NCI-H446 (cell line): ENCODE data around the gene DGCR8.

Experiments used
- DNase-seq, 2 experiments: peaks; one replicate each; lab custom pipeline; 2025; lab: John Stamatoyannopoulos, UW

DGCR8 gene

DNA sequence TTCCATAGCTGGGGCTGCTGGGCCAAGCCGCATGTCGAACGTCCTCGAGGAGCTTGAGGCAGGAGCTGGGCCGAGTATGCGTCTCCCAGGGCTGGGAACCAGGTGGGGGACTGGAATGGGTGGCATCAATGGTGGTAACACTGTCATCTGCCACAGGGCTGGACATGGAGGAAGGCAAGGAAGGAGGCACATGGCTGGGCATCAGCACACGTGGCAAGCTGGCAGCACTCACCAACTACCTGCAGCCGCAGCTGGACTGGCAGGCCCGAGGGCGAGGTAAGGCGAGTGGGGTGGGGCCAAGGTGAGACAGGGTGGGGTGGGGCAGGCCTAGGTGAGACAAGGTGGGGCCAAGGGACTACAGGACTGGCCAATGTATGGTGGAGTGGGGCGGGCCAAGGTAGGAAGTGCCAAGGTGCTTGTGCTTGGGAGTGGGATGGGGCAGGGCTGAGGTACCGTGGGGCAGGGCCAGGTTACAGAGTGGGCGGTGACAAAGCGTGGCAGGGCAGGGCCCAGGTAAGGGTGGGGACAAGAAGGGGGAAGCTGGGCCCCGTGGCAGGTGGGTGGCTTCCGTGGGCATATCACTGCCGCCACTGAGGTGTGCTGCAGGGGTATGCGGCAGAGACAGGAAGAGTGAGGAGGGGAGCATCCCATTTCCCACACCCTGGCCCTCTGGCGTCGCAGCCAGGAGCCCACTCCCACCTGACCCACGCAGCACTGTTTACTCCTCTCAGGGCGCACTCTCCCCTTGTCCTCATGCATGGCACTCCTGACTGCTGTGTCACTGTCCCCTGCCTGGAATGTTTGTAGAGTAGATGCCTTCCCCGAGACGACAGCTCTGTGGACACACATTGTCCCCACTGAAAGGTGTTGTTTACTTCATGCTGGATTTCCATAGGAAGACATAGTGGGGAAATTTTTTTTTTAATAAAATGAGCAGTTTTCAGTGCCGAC lies 27.5 kb upstream of the DGCR8 start:
- DNase-seq, result no peak

DNA sequence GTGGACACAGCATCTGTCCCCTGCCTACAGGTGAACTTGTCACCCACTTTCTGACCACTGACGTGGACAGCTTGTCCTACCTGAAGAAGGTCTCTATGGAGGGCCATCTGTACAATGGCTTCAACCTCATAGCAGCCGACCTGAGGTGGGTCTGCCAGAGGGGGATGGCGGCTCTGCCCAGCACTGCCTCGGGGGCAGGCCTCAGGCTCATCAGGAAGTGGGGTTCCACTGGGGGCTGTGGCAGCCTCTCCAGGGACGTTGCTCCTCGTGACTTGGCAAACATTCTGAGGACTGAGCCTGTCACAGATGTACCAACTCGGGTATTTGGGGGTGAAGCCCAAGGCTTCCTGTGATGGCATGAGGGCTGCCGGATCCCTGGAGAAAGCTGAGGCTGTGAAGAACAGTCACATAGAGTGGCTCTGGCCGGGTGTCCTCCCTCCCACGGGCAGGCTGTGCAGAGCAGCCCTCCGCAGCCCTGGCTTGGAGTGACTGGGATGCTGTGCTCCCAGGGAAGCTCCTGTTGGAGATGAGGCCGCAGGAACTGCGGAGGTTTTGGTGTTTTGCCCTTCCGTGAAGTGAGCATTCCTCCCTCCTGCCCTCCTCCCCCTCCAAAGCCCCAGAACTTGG lies 26.5 kb upstream of the DGCR8 start:
- no peak for DNase-seq

DNA sequence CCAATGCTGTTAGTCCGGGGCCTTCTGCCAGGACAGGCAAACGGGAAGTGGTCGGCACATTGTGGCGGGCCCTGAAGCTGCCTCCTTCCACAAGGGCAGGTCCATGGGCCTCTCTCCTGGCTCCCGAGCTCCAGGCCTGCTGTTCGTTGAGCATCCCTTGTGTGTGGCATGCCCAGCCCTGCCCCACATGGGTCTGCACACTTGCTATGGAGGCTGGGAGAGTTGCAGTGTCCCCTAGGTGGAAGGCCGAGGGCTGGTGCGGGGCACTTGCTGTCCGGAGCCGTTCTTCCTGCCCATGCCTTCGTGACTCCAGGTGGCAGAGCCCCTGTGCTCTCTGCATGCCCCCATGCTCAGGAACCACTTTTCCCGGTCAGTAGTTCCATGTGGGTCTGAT lies 26.0 kb upstream of the DGCR8 start:
- no peak for DNase-seq

DNA sequence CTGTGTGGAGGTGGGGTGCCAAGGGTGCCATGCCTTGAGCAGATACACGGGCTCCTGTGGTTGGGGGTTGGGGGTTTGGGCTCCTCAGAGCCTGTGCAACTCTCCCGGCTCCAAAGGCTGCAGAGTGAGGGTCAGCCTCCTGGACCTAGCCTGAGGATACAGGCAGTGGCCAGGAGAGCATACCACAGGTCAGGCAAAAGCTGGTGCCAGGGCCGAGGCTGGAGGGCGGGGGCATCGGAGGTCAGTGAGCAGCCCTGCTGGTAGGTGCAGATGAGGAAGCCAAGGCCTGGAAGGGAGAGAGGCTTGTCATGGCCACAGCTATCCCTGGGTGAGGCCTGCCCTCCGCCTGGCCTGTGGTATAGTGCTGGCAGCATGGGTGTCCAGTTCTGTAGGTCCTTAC lies 25.6 kb upstream of the DGCR8 start:
- no peak for DNase-seq

DNA sequence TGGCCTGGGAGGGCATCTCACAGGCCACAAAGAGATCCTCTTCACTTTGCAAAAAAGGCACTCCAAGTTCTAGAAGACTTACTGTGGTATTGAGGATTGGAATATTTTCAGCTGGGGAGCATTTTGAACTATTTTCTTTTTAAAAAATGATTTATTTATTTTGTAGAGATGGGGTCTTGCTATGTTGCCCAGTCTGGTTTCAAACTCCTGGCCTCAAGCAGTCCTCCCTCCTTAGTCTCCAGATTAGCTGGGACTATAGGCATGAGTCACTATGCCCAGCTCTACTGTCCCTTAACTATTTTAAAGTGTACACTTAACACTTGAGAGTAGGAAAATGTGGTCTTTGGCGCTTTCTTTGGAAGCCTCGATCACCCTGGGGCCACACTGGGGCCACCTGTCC lies 24.9 kb upstream of the DGCR8 start:
- no peak for DNase-seq

DNA sequence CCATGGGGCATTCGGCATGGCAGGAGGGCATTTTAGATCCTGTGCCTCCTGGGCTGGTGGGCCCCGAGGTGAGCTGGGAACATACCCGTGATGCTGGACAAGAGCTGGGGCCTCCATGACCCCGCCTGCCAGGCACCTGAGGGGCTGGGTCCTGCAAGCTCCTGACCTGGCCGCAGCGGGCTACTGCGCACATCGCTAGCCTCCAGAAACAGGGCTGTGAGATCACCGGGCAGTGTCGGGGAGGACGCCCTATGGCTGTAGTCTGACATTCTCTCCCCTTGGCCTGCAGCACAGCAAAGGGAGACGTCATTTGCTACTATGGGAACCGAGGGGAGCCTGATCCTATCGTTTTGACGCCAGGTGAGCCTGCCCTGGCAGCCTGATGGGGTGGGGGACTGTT lies 24.4 kb upstream of the DGCR8 start:
- DNase-seq, result no peak

DNA sequence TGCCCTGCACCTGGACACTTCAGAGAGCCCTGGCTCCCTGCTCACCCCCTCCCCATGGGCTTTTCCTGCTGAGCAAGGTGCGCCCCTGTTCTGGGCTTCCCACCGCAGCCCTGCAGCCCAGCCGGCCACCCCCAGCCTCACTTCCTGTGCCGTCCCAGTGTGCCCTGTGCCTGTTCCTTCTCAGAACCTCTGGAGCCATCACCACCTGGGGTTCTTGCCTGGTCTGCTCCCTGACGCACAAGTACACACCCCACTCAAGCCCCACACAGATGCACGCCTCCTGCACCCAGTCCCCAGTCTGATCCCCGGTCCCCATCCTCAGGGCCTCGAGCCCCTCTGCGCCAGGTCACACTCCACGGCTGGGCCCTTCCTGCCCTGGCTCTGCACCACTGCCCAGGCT lies 23.9 kb upstream of the DGCR8 start:
- DNase-seq, result no peak

DNA sequence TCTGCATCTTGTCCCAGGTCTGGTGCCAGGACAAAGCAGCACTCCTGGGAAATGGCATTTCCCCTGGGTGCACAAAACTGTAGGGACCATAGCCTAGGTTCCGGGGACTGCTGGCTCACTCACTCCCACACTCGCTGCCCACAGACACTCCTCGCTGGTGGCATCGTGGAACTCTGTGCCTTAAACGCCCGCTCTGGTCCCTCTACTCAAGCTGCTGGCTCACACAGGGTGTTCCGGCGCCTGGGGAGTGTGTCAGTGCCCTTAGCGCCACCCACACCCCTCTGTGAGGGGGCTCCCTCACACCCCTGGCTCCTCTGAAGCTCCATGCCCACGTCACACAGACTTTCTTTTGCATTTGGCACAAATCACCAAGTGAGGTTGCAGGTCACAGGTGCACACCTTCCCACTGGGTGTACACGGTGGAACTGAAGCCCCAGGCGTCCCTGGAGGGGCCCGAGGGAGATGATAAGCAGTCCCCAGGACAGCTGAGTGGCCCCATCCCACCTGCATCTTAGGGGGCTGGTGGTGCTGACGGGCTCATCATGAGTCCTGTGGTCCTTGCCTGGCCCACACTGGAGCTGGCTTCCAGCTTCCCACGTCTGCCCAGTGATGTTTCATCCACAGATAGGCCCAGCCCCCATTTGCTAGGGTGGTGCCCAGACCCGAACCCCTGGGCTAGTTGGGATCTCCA lies 23.2 kb upstream of the DGCR8 start:
- no peak for DNase-seq

DNA sequence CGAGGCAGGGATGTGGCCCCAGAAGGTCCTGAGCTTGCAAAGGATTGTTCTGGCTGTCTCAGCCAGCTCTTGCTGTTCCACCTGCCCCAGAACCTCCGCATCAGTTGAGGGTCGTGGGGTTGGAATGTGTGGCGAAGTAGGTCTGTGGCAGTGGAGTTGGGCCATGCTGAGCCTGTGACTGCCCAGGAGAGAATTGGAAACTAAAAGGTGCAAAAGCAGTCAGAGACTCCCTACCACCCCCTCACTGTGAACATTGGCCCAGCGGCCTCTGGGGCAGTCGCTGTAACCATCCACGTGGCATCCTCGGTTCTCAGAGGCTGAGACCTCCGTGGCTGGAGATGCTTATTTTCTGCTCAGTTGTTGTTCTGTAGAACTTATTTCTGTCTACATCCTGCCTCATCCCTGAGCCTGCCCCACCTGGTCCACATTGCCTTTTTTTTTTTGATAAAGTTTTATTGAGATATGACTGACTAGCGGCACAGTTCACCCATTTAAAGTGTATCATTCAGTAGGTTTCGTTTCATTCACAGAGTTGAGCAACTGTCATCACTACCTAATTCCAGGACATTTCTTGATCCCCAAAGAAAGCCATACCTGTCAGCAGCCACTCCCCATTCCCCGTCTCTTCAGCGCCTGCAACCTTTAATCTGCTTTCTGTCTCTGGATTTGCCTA lies 22.3 kb upstream of the DGCR8 start:
- DNase-seq, result no peak

DNA sequence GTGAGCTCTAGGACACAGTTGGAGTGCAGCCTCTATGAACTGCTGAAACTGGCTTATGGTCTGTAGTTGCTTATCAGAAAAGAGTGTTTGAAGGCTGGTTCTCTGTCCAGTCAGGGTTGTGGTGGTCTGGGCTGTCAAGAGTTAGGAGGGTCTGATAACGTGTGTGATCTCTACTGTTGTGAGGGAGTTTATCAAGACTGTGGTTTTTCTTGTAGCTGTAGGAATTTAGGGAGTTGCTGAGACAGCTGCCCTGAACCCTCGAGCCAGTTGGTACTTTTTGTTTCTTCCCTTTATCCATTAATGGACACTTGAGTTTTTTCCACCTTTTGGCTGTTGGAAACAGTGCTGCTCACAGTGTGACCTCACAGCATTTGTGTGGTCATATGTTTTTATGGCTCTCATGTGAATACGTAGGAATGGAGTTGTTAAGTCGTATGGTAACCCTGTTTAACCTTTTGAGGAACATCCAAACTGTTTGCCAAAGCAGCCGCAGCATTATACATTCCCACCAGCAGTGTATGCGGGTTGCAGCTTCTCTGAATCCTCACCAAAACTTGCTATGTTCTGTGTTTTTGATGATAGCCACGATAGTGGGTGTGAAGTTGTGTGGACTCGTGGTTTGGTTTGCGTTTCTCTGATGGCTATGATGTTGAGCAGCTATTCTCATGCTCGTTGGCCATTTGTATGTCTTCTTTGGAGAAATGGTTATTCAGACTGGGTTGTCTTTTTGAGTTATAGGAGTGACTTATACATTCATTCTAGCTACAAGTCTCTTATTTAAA lies 20.9 kb upstream of the DGCR8 start:
- DNase-seq, result no peak

DNA sequence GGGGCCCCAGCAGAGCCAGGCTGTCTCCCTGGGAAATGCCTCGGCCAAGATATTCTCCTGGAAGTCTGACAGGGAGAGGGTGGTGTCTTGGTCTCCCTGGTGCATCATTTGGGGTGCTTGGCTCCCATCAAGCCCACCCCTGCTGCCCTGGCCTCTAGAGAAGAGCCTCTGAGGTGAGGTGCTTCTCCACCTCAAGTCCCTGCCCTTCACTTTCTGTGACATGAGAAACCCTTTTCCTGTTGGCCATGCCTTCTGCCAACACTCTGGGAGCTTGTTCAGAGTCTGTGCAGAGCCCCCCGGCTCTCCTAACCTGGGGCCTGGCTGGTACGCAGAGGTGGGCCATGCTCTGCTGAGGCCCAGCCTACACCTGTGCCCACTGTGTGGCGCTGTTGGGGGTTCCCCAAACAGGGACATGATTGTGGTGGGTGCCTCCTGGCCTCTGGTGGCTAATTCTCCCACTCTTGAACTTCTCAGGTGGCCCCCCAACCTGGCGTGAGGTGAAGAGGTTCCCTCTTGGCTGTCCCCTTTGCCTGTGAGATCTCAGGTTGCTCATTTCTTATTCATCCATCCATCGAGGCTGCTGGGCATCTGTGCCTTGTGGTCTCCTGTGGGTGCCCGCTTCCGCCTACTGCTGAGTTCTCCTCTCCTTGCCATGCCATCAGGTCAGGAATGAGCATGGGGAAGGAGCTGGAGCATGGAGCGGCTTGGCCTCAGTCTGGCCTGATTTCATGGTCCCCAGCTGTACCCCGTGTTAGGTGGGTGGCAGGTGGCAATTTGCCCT lies 19.2 kb upstream of the DGCR8 start:
- no peak for DNase-seq

DNA sequence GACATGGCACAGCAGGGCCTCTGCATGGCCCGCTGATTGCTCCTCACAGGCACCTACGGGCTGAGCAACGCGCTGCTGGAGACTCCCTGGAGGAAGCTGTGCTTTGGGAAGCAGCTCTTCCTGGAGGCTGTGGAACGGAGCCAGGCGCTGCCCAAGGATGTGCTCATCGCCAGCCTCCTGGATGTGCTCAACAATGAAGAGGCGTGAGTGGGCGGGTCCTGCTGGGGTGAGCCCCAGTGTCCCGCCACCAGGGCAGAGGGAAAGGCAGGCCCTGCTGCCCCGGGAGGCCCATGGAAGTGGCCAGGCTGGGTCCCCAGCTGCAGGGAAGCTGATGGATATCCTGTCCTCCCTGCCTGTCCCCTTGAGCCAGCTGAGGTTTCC lies 18.6 kb upstream of the DGCR8 start:
- no peak for DNase-seq

DNA sequence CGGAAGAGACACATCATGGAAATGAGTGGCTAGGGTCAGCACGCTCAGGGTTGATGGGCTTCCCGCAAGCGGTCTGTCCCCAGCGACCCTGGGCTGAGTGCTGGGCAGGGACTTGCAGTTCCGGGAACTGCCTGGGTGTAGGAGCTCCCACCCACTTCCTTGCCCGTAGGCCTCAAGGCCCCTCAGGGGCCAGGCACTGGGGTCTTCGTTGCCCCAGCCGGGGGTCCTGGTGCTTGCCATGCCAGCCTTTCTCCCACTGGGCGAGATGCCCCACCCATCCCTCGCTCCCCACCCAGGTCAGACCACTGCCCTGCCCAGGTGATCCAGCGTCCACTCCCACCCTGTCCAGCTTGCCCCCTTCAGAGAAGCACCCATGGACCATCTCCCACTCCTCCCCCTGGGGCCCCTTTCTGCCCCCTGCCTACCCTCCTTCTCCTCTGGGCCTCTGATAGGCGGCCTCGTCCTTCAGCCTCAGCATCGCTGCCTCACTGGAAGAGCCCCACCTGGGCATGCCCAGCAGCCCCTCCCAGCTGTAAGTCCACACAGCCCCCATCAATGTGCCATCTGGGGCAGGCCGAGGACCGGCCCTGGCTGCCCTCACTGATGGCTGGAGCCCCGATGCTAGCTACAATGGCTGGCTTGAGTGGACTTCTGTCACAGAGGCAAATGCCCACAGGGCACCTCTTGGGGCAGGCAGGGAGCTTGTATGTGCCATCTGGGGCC lies 17.8 kb upstream of the DGCR8 start:
- no peak for DNase-seq

DNA sequence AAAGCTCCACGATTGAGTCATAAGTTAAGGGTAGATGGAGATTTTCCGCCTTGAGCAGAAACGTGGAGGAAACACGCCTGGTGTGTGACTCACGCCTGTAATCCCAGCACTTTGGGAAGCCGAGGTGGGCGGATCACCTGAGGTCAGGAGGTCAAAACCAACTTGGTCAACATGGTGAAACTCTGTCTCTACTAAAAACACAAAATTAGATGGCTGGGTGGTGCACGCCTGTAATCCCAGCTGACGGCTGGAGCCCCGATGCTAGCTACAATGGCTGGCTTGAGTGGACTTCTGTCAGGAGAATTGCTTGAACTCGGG lies 17.3 kb upstream of the DGCR8 start:
- DNase-seq, result no peak

DNA sequence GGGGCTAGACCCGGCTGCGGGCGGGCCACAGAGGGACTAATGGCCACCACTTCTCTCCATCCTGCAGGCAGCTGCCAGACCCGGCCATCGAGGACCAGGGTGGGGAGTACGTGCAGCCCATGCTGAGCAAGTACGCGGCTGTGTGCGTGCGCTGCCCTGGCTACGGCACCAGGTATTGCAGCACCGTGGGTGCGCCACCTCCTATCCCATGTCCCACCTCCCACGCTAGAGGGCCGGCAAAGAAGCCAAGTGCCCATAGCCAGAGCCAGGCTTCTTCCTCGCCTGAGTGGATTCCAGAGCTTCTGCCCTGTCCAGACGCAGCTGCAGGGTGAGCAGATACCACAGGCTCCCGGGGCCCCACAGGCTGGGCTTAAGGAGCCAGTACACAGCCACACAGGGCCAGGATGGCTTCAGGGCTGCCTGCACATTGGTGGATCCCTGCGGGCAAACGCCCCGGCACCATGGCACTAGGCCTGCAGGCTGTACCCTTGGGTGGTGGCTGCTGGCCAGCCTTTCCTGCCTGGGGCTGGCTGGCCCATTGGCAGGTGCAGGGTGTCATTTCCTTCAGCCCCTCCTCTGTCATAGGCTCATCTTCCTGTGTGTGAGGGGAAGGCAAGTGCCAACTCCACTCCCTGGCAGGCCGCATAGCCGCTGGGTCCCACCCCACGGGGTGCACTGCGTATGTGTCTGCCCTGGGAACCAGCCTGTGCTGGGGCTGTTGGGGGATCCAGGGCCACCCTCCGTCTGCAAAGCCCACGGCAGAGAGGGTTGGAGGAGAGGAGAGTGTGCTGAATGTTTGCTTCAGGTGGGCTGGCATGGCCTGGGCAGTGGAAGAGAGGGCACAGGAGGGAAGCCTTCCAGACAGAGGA lies 16.5 kb upstream of the DGCR8 start:
- DNase-seq, result no peak

DNA sequence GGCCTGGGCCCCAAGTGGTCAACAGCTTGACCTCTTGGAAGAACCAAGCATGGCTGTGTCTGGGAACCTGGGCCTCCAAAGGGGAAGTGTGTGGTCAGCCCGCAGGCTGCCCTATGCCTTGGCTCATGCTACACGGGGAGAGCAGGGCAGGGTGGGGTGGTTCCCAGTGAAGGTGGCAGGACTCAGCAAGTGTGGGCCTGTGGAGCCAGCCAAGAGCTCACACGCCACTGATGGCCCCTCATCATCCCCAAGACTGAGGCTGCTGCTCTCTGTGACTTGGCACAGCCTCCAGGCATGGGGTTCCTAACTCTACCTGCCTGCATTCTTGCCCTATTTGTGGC lies 15.9 kb upstream of the DGCR8 start:
- no peak for DNase-seq

DNA sequence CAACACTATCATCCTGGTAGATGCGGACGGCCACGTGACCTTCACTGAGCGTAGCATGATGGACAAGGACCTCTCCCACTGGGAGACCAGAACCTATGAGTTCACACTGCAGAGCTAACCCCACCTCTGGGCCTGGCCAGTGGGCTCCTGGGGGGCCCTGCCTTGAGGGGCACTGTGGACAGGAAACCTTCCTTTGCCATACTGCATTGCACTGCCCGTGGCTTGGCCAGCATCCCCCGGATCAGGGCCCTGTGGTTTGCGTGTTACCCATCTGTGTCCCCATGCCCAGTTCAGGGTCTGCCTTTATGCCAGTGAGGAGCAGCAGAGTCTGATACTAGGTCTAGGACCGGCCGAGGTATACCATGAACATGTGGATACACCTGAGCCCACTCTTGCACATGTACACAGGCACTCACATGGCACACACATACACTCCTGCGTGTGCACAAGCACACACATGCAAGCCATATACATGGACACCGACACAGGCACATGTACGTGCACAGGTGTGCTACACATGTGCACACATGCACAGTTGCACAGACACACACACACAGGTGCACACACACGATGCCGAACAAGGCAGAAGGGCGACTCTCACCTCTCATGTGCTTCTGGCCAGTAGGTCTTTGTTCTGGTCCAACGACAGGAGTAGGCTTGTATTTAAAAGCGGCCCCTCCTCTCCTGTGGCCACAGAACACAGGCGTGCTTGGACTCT lies 15.3 kb upstream of the DGCR8 start:
- DNase-seq, result no peak

DNA sequence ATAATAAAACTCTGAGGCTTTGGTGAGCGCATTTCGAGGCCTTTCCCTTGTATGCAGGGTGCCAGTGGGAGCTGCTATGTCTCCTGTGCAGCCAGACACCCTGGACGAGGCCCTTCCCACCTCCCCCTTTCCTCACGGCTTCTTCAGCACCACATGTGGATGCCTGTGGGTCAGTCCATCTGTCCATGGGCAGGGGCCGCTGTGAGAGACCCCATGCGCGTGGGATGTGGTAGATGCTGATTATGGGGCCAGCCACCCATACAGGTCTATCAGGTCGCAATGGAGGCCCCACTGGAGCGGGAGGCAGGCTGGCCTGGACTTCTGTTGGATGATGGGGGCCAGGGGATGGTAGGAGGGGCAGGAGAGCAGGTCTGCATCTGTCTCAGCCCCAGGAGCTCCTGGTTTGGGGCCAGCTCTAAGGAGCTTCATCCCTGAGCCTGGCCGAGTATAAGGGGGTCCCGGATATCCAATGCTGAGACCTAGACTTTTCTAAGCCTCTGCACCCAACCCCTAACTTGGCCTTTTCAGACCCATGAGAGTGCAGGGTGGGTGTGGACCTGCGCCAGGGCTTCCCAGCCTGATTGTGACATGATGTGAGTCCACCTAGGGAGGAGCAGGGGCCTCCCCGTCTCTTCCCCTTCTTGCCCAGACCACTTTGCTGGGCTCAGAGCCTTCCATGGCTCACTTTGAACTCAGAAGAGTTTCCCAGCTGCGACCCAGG lies 14.0 kb upstream of the DGCR8 start:
- DNase-seq, result no peak
